ENCODE data around the gene ZDHHC14.

Gene ZDHHC14

GRCh38 chr6:157538168-157538567 is 157.2 kb downstream of the ZDHHC14 start:
- in situ Hi-C loops (cut with HindIII; ENCODE audit: low sequenced_read_pairs) = no loop called here
- DNase-seq (ENCODE audit: low read depth, low spot score) = no peak
- TF ChIP-seq CTCF (IDR thresholded peaks at IDR 0.05; ENCODE audit: low read depth, low read length) = no peak
- H3K4me3 ChIP-seq (ENCODE audit: low read depth, low read length) = no peak overlapping the region

- no peak overlapping the region for H3K4me3 ChIP-seq (ENCODE audit: low read depth, low read length)
- in situ Hi-C loops (cut with HindIII; ENCODE audit: low sequenced_read_pairs) = no loop called here
- no peak for TF ChIP-seq CTCF (IDR thresholded peaks at IDR 0.05; ENCODE audit: low read depth, low read length)
- DNase-seq (ENCODE audit: low read depth, low spot score) = no peak
Measured at GRCh38 chr6:157538698-157539097, 157.7 kb downstream of the ZDHHC14 start.

- no peak for DNase-seq (ENCODE audit: low read depth, low spot score)
- no peak overlapping the region for H3K4me3 ChIP-seq (ENCODE audit: low read depth, low read length)
- in situ Hi-C loops (cut with HindIII; ENCODE audit: low sequenced_read_pairs) = no loop called here
- TF ChIP-seq CTCF (IDR thresholded peaks at IDR 0.05; ENCODE audit: low read depth, low read length) = no peak
Measured at GRCh38 chr6:157539421-157539822, 158.4 kb downstream of the ZDHHC14 start.

- TF ChIP-seq CTCF (IDR thresholded peaks at IDR 0.05; ENCODE audit: low read depth, low read length) = no peak
- H3K4me3 ChIP-seq (ENCODE audit: low read depth, low read length) = no peak overlapping the region
- in situ Hi-C loops (cut with HindIII; ENCODE audit: low sequenced_read_pairs) = no loop called here
- no peak for DNase-seq (ENCODE audit: low read depth, low spot score)
Measured at GRCh38 chr6:157539900-157540752, 159.1 kb downstream of the ZDHHC14 start.

- H3K4me3 ChIP-seq (ENCODE audit: low read depth, low read length) = no peak overlapping the region
- in situ Hi-C loops (cut with HindIII; ENCODE audit: low sequenced_read_pairs) = no loop called here
- no peak for TF ChIP-seq CTCF (IDR thresholded peaks at IDR 0.05; ENCODE audit: low read depth, low read length)
- no peak for DNase-seq (ENCODE audit: low read depth, low spot score)
Measured at GRCh38 chr6:157541618-157542413, 160.8 kb downstream of the ZDHHC14 start.

- no peak overlapping the region for H3K4me3 ChIP-seq (ENCODE audit: low read depth, low read length)
- in situ Hi-C loops (cut with HindIII; ENCODE audit: low sequenced_read_pairs) = no loop called here
- no peak for TF ChIP-seq CTCF (IDR thresholded peaks at IDR 0.05; ENCODE audit: low read depth, low read length)
- no peak for DNase-seq (ENCODE audit: low read depth, low spot score)
Measured at GRCh38 chr6:157542414-157543160, 161.6 kb downstream of the ZDHHC14 start.

All from astrocyte of the spinal cord (primary cell).